GM12875 (cell line): ENCODE data around the gene HOXB6.

ENCODE experiments used
- H3K4me3 ChIP-seq: one replicate; pipeline ENCODE4 v1.5.1; 2011; ENCODE audit warnings: low read depth, low read length, control low read depth
- CTCF ChIP-seq: IDR thresholded peaks from 2 replicates; pipeline ENCODE4 v1.5.1; 2011; ENCODE audit warnings: low read depth, mild to moderate bottlenecking, control low read depth, inconsistent platforms, low read length, moderate library complexity, borderline replicate concordance; ENCODE audit not compliant: insufficient read depth

The HOXB6 gene

DNA sequence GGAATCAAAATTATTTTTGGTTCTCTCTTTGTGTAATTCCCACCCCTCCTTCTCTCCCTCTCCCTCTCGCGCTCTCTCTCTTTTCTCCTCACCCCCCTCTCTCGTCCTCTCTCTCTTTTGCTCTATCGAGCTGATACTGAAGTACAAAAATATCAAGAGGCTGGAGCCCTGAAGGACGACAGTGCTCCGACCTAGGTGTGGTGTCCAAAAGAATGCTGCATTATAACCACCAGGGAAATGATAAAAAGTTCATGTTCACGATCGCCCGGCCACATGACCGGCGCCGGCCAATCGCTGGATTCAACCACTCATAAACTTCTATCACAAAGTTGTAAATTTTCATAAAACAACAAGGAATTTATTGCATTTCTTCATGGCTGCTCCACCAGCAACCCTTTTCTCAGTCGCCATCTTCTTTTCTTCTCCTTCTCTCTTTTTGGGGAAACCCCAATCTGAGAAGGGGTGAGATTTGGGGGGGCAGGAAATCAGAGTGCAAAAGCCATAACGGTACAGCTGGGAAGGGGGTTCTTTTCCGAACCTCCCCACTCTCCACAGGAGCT is at the start of gene HOXB6:
HOXB6 (minus strand) TSS at position 217 of the 560 bp plus-strand sequence. CDS start 6,836 bp downstream, outside the sequence.
- H3K4me3 ChIP-seq = no peak within 1 kb of the TSS
- no peak for TF ChIP-seq CTCF

- no peak for TF ChIP-seq CTCF
- no peak overlapping the region for H3K4me3 ChIP-seq
These were observed 45.0 kb upstream of the HOXB6 start for GRCh38 chr17:48649741-48650140.

GRCh38 chr17:48647963-48648245 is 43.1 kb upstream of the HOXB6 start:
- TF ChIP-seq CTCF = no peak
- H3K4me3 ChIP-seq = no peak overlapping the region

DNA sequence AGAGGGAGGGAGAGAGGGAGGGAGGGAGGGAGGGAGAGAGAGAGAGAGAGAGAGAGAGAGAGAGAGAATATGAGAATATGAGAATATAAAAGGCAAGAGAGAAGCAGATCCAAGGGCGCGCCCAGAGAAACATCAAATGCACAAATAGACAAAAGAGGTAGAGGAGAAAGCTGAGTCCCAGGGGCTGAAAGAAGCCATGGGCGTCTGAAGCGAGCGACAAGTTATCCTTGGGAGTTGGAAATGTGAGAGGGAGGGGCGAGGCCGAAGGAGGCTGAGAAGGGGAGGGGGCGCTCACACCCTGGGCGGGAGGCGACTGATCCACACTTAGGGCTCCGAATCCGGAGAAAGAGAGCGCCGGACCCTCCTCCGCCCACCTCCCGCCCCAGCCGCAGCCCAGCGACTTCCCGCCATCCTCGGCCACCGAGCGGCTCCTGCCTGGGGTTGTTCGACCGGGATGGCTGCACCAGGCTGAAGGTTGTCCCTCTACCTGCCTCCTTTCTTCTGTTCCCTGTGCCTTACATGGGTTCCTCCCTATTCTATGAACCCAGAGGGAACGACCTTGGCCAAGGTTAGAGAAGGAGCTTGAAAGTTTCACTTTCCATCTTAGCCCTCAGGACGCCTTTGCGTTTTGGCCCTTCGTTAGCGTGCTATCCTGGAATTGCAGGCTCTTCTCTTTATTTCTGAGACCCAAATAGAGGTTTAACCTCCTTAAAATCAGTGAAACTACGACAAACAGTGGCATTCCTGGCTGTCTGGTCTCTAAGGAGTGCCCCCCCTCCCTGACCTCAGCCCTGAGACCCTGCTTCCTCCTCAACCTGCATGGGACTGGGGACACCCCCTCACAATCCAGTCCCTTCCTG is 42.5 kb upstream of the HOXB6 start:
- H3K4me3 ChIP-seq = peak overlapping the region; percentile 21
- TF ChIP-seq CTCF = no peak

GRCh38 chr17:48646183-48647102 is 41.7 kb upstream of the HOXB6 start:
- no peak for TF ChIP-seq CTCF
- no peak overlapping the region for H3K4me3 ChIP-seq

GRCh38 chr17:48645639-48646182 is 40.9 kb upstream of the HOXB6 start:
- no peak for TF ChIP-seq CTCF
- no peak overlapping the region for H3K4me3 ChIP-seq
